ENCODE results near the gene NAV2.

NAV2 gene

GRCh38 chr11:20157728-20158127, 445.1 kb downstream of the NAV2 start:
- Mint-ChIP-seq H3K9me3 (peaks cover 5% of the 10 kb centered on the region), H3K36me3 (ENCODE audit: low read depth) (no peaks in the 10 kb centered on the region), H3K27ac (no peak overlapping the region), H3K27me3 (ENCODE audit: low read depth, poor library complexity) (peaks cover 100% of the 10 kb centered on the region), H3K4me3 (peak overlapping the region; percentile 66), H3K4me1 (peaks cover 50% of the 10 kb centered on the region)
- TF ChIP-seq, protein P1, sequence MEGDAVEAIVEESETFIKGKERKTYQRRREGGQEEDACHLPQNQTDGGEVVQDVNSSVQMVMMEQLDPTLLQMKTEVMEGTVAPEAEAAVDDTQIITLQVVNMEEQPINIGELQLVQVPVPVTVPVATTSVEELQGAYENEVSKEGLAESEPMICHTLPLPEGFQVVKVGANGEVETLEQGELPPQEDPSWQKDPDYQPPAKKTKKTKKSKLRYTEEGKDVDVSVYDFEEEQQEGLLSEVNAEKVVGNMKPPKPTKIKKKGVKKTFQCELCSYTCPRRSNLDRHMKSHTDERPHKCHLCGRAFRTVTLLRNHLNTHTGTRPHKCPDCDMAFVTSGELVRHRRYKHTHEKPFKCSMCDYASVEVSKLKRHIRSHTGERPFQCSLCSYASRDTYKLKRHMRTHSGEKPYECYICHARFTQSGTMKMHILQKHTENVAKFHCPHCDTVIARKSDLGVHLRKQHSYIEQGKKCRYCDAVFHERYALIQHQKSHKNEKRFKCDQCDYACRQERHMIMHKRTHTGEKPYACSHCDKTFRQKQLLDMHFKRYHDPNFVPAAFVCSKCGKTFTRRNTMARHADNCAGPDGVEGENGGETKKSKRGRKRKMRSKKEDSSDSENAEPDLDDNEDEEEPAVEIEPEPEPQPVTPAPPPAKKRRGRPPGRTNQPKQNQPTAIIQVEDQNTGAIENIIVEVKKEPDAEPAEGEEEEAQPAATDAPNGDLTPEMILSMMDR (IDR thresholded peaks at IDR 0.05): no peak
- no peak for DNase-seq

GRCh38 chr11:20158597-20159257, 446.1 kb downstream of the NAV2 start:
- Mint-ChIP-seq H3K4me3 (no peak overlapping the region), H3K27ac (no peak overlapping the region), H3K4me1 (peaks cover 60% of the 10 kb centered on the region)

DNA sequence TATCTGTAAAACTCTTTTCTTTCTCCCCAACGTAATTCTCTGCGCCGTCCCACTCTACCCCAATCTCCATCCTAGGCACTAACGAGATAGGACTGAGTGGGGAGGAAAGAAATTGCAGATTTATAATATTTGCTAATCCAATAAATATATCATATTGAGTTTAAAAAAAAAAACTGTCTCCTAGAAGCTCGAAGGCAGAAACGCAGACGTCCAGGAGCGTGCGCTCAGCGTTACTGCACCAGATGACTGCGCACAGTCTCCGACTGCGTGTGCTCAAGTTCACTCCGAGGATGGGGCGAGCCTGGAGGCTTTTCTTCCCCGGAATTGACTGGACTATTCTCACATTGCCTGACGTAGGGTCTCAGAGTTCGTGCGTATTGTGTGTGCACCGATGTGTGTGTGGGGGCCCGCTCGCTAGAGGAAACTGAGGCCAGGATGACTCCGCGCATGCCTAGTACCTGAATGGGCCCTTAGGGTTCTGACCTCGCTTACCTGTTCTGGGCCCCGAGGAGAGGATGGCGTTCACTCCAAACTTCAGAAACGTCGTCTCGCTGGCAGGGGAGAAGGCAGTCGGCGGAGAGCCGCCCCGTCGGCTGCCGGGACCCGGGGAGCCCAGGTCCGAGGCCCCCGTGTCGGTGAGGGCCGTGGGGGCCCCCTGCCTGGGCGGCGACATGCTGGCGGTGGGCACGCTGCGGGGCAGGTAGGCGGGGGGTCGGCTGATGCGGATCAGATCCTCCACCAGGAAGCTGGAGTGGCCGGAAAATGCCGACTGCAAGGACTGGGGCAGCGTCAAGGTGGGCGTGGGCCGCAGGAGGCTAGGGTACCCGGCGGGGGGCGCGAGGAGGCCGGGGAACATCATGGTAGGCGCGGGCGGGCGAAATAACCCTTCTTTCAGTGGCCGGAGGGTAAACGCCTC, 447.1 kb downstream of the NAV2 start:
- peaks cover 5% of the 10 kb centered on the region for H3K9me3 Mint-ChIP-seq
- peaks cover 100% of the 10 kb centered on the region for H3K27me3 Mint-ChIP-seq (ENCODE audit: low read depth, poor library complexity)
- no peak for DNase-seq
- no peaks in the 10 kb centered on the region for H3K36me3 Mint-ChIP-seq (ENCODE audit: low read depth)
- H3K4me3 Mint-ChIP-seq: no peak overlapping the region
- no peak overlapping the region for H3K27ac Mint-ChIP-seq
- H3K4me1 Mint-ChIP-seq: peaks cover 67% of the 10 kb centered on the region
- TF ChIP-seq, protein P1 (IDR thresholded peaks at IDR 0.05): no peak

More at GRCh38 chr11:20158597-20159257, 446.1 kb downstream of the NAV2 start:
- Mint-ChIP-seq H3K9me3 (peaks cover 5% of the 10 kb centered on the region), H3K36me3 (ENCODE audit: low read depth) (no peaks in the 10 kb centered on the region), H3K27me3 (ENCODE audit: low read depth, poor library complexity) (peaks cover 100% of the 10 kb centered on the region)
- TF ChIP-seq, protein P1 (IDR thresholded peaks at IDR 0.05): no peak
- peak; percentile 91 for DNase-seq

DNA sequence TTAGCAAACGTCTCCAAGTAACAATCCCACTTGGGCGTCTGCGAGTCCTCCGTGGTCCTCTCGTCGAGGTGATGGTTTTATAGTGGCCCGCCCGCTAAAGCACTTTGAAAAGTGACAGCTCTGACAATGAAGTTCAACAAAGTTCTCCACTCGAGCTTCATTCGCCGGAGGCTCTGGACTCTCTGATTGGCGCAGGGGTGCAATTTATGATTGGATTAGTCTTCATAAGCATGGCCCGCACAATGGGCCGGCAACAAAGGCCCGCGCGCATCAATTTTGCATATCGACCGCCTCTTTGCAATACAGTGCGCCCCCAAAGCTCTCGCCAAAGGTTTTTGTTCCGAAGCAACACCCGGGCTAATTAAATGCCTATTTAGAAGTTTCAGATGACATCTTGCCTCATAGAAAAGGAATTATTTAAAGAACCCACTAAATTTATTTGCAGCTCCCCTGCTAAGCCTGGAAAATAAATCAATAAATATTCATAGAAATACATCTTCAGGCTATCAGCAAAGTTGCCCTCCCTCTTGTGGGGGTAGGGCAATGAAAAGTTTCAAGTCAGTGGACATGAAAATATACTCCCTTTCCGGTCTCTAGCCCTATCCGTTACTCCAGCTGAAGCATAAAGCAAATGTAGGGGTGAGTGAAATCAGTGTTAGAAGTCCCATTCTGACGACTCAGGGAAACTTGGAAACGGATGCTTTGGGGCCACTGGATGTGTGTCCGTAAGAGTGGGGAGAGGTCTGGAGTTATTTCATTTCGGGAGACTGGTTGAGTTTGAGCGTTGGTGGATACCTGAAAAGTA, 448.0 kb downstream of the NAV2 start, which contains the start of gene DBX1:
DBX1 (minus strand) TSS at position 51 of the 805 bp plus-strand sequence. CDS start 151 bp downstream, outside the sequence.
- Mint-ChIP-seq H3K27me3 (ENCODE audit: low read depth, poor library complexity) (peaks cover 100% of the 10 kb centered on the region), H3K36me3 (ENCODE audit: low read depth) (no peaks in the 10 kb centered on the region), H3K9me3 (peaks cover 6% of the 10 kb centered on the region), H3K4me1 (peaks cover 66% of the 10 kb centered on the region), H3K4me3 (peak within 1 kb of the TSS; percentile 53), H3K27ac (no peak within 1 kb of the TSS)
- DNase-seq: no peak
- TF ChIP-seq, protein P1 (IDR thresholded peaks at IDR 0.05): no peak

- Mint-ChIP-seq H3K27me3 (ENCODE audit: low read depth, poor library complexity) (peaks cover 100% of the 10 kb centered on the region), H3K27ac (no peak overlapping the region), H3K36me3 (ENCODE audit: low read depth) (no peaks in the 10 kb centered on the region), H3K4me1 (peaks cover 58% of the 10 kb centered on the region), H3K9me3 (peaks cover 10% of the 10 kb centered on the region), H3K4me3 (no peak overlapping the region)
- TF ChIP-seq, protein P1 (IDR thresholded peaks at IDR 0.05): no peak
- peak; percentile 49 for DNase-seq
These were observed 448.7 kb downstream of the NAV2 start for GRCh38 chr11:20161230-20161918.
